Ishikawa (cell line): ENCODE results near the gene PARD3.

ENCODE experiments used
- CEBPB ChIP-seq: IDR thresholded peaks from 2 replicates; pipeline ENCODE4 v1.6.1; 2012
- CREB1 ChIP-seq: IDR thresholded peaks from 2 replicates; pipeline ENCODE4 v1.6.1; 2012; ENCODE audit warnings: low read depth
- EGR1 ChIP-seq: IDR thresholded peaks from 2 replicates; pipeline ENCODE4 v1.6.1; 2012
- EP300 ChIP-seq: IDR thresholded peaks from 2 replicates; pipeline ENCODE4 v1.6.1; 2012; ENCODE audit warnings: borderline replicate concordance
- FOXM1 ChIP-seq: IDR thresholded peaks from 2 replicates; pipeline ENCODE4 v1.6.1; 2012; ENCODE audit warnings: low read depth, borderline replicate concordance
- MAX ChIP-seq: IDR thresholded peaks from 2 replicates; pipeline ENCODE4 v1.6.1; 2012
- NFIC ChIP-seq: IDR thresholded peaks from 2 replicates; pipeline ENCODE4 v1.6.1; 2012
- RAD21 ChIP-seq: IDR thresholded peaks from 2 replicates; pipeline ENCODE4 v1.6.1; 2012; ENCODE audit warnings: low read depth
- REST ChIP-seq: IDR thresholded peaks from 2 replicates; pipeline ENCODE4 v1.6.1; 2012; ENCODE audit warnings: low read depth, mild to moderate bottlenecking
- TAF1 ChIP-seq: IDR thresholded peaks from 2 replicates; pipeline ENCODE4 v1.6.1; 2012; ENCODE audit warnings: low read depth, mild to moderate bottlenecking
- TCF12 ChIP-seq: IDR thresholded peaks from 2 replicates; pipeline ENCODE4 v1.6.1; 2012; ENCODE audit warnings: low read depth
- TEAD4 ChIP-seq: IDR thresholded peaks from 2 replicates; pipeline ENCODE4 v1.6.1; 2012
- USF1 ChIP-seq: IDR thresholded peaks from 2 replicates; pipeline ENCODE4 v1.6.1; 2012
- YY1 ChIP-seq: IDR thresholded peaks from 2 replicates; pipeline ENCODE4 v1.6.1; 2012; ENCODE audit warnings: low read depth
- ZBTB7A ChIP-seq: IDR thresholded peaks from 2 replicates; pipeline ENCODE4 v1.6.1; 2012; ENCODE audit warnings: low read depth

The PARD3 gene

GRCh38 chr10:34826857-34827766, 12.0 kb upstream of the PARD3 start:
- TF ChIP-seq RAD21 (no peak), NFIC (no peak), TAF1 (no peak), CEBPB (no peak), EGR1 (no peak), EP300 (no peak), TCF12 (no peak)

- no peak for TF ChIP-seq ZBTB7A
- TF ChIP-seq TEAD4, result no peak
- TF ChIP-seq TCF12, result no peak
- no peak; the same call in 1 of the 2 replicates for TF ChIP-seq RAD21
- TF ChIP-seq EP300, result no peak
- TF ChIP-seq MAX, result no peak
- no peak for TF ChIP-seq USF1
- no peak for TF ChIP-seq NFIC
These were observed 11.1 kb upstream of the PARD3 start for GRCh38 chr10:34826221-34826620.

- TF ChIP-seq USF1 (no peak), TEAD4 (no peak), CREB1 (no peak), RAD21 (no peak), CEBPB (no peak), EP300 (no peak), MAX (no peak), NFIC (no peak), EGR1 (no peak), FOXM1 (no peak), ZBTB7A (no peak), TAF1 (no peak), TCF12 (no peak)
These were observed 10.3 kb upstream of the PARD3 start for GRCh38 chr10:34825414-34825813.

GRCh38 chr10:34824870-34825269, 9.8 kb upstream of the PARD3 start:
- TF ChIP-seq RAD21 (peak; percentile 43), CEBPB (no peak)

- TF ChIP-seq FOXM1, result no peak
- no peak for TF ChIP-seq TCF12
- no peak for TF ChIP-seq RAD21
- no peak for TF ChIP-seq EP300
- TF ChIP-seq EGR1, result no peak
- no peak for TF ChIP-seq CREB1
- TF ChIP-seq TAF1, result no peak
- TF ChIP-seq USF1, result no peak
- no peak for TF ChIP-seq REST
- TF ChIP-seq TEAD4, result no peak
- TF ChIP-seq NFIC, result no peak
- TF ChIP-seq YY1, result no peak
- TF ChIP-seq ZBTB7A, result no peak
- no peak for TF ChIP-seq CEBPB
- TF ChIP-seq MAX, result no peak
These were observed 6.8 kb upstream of the PARD3 start for GRCh38 chr10:34821587-34822585.

GRCh38 chr10:34817586-34817985, 2.5 kb upstream of the PARD3 start:
- TF ChIP-seq FOXM1, result no peak
- no peak for TF ChIP-seq ZBTB7A
- no peak for TF ChIP-seq NFIC
- no peak for TF ChIP-seq TEAD4
- no peak for TF ChIP-seq TAF1
- TF ChIP-seq CEBPB, result no peak
- TF ChIP-seq REST, result no peak
- TF ChIP-seq RAD21, result no peak
- TF ChIP-seq CREB1, result no peak
- TF ChIP-seq TCF12, result no peak
- no peak for TF ChIP-seq EP300
- no peak for TF ChIP-seq MAX
- no peak for TF ChIP-seq USF1
- TF ChIP-seq YY1, result no peak
- TF ChIP-seq EGR1, result no peak
